NB4 (cell line): Measurements from ENCODE around the gene RDM1.

ENCODE experiments used
- CTCF ChIP-seq: IDR thresholded peaks from one replicate; pipeline ENCODE4 v1.5.1; 2012; ENCODE audit warnings: low read depth, low read length
- POLR2A ChIP-seq: IDR thresholded peaks from 2 replicates; pipeline ENCODE4 v1.6.1; 2011; ENCODE audit warnings: mild to moderate bottlenecking; ENCODE audit not compliant: insufficient read length; ENCODE audit errors: extremely low read depth

GRCh38 chr17:35972066-35972465, 41.5 kb upstream of the RDM1 start:
- TF ChIP-seq CTCF (no peak), POLR2A (no peak)
